Activated gamma-delta T cell treated with Interleukin-2 at 50 U/mL for 16 hours (primary cell): Measurements from ENCODE around the gene USP53.
"Not testable (repeated sequence)": the region's sequence is repeated elsewhere in the genome, so short reads cannot be mapped to it uniquely, and the experiment has no call there.

Experiments
- DNase-seq: peaks from one replicate; pipeline ENCODE4 v3.0.0-alpha.2; 2020

Gene USP53

GRCh38 chr4:119229908-119230687, 17.6 kb downstream of the USP53 start:
- no peak for DNase-seq

- DNase-seq, result no peak
These were observed 19.0 kb downstream of the USP53 start for GRCh38 chr4:119231491-119231890.

GRCh38 chr4:119232286-119232685, 19.8 kb downstream of the USP53 start:
- DNase-seq, result no peak

- no peak for DNase-seq
These were observed 20.7 kb downstream of the USP53 start for GRCh38 chr4:119233191-119233590.

DNA sequence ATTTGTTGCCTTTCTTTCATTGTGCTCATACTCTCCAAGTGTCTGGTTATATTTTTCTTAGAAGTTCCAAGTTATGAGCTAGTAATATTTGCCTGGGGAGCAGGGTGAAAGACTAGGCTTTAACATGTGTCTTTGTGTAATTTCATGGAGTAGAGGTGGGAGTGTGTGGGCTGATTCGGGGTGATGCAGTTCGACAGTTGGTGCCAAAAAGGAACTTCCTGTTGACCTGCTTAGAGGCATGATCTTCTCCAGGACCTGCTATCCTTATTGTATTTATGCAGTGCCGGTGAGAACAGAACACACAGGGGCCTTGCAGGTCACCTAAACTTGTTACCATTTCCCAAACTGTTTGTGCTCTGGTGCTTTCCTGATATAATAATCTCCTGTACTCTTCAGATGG, 21.2 kb downstream of the USP53 start:
- no peak for DNase-seq

DNA sequence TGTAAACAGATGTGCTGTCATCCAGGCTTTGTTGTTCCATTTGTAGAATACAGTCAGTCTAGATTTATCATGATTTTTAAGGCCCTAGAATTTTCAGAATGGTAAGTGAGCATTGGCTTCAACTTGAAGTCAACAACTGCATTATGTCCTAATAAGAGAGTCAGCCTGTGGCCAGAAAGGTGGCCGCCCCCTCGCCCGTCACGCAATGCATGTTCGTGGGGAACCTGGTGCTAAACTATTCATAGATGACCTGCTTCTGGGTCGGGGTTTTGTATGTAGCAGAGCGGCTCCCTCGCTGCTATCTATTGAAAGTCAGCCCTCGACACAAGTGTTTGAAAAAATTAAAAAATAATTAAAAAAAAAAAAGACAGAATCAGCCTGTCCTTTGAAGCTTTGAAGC, 24.7 kb downstream of the USP53 start:
- no peak for DNase-seq

- DNase-seq, result no peak
These were observed 25.1 kb downstream of the USP53 start for GRCh38 chr4:119237642-119238041.

- DNase-seq, result no peak
These were observed 25.7 kb downstream of the USP53 start for GRCh38 chr4:119238068-119238722.

GRCh38 chr4:119240128-119240527, 27.6 kb downstream of the USP53 start:
- DNase-seq, result no peak

DNA sequence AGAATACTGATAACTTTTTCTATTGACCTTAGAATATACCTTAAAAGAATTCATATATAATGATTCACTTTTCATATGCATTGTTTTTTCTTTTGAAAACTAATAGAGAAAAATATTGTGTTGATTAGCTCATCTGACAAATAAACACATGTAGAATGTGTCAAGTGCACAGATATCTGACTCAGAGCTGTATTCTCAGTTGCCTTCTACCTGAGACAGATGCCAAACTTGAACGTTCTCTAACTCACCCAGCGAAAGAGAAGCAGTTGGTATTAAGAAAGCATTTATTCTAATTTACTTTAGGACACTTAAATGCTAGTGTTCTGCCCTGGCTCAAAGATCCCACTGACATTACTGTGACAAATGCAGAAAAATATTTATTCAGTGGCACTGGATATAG, 28.1 kb downstream of the USP53 start:
- DNase-seq, result no peak

DNA sequence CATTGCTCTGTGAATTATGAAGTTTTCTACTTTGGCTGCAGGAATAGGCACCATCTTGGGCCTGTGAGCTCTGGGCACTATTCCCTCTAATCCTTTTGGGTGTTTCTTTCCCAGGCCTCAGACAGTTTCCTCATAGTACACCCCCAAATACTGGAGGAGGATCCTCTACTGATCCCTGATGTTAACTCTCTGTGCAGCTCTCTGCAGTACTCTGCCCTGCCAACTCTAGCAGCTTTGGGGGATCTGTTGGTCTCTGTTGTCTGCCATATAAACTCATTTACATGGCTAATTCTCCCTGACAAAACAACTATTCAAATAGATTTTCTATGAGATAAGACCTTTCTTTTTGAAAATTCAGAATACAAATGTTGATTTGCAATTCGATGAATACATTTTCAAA, 29.9 kb downstream of the USP53 start:
- no peak for DNase-seq

DNA sequence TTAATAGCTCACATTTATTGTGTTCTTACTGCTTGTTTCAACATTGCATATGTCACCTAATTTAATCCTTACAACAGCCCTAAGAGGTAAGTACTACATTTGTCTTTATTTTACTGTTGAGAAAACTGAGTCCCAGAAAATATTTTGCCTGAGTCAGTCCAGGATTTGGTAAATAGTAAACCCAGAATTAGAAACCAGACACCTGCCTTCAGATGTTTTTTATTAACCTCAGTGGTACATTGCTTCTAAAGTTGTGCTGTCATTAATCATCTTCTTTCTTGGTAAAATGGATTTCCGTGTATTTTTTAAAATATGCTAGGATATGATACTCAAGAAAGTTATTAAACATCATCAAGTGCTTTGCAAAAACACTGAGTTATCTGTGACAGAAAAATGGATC, 31.4 kb downstream of the USP53 start:
- no peak for DNase-seq

DNA sequence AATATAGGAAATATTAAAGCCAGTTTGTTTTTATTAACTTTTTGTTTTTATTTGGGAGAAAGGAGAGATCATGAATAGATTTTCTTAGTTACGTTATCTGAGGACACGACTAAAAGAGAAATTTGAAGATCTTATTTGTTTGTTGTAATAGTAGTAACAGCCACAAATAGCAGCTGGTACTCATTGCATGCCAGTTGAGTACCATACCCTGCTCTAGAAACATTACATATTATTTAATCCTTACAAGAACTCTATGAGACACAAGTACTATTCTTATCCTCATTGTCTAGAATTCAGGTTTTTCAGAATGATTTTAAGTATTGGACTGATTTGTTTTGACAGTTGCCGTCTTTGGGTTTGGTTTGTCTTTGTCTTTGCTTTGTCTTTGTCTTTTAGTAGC, 31.8 kb downstream of the USP53 start:
- no peak for DNase-seq

DNA sequence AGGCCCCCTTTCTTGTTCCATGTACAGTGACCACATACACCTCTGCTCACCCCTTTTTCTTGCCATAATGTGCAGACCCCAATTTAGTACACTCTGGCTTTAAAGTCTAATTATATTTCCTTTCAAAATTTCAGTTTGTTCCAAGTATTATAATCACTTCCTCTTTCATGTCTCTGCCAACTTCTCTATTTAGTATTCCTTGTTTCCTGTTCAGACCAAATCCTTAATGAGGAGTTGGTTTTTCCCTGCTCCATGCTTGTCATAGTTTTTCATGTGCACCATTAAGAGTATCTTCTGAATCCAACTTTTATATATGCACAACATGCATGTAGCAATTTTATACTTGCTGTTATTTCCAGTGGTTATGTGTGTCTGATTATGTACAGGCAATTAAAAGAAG, 32.3 kb downstream of the USP53 start:
- no peak for DNase-seq

DNA sequence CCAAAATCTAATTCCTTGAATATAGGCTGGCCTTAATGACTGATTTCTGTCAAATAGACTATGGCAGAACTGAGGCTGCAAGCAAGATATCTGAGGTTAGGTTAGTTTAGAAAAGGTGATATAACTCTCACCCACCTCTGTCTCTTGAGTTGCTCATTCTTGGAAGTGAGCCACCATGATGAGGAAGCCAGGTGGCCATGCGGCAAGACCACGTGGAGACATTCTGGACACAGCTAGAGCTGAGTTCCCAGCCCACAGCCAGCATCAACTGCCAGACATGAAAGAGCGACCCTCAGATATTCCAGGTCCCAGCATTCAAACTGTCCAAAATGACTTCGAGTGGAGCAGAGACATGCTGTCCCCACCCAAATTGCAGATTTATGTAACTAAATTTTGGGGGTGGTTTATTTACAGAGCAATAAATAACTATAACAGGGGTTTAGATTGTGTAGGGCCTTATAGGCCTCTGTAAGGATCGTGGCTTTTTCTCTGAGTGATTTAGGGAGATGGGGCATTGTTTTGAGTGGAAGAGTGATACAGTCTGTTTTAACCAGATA, 33.7 kb downstream of the USP53 start:
- DNase-seq, result no peak

DNA sequence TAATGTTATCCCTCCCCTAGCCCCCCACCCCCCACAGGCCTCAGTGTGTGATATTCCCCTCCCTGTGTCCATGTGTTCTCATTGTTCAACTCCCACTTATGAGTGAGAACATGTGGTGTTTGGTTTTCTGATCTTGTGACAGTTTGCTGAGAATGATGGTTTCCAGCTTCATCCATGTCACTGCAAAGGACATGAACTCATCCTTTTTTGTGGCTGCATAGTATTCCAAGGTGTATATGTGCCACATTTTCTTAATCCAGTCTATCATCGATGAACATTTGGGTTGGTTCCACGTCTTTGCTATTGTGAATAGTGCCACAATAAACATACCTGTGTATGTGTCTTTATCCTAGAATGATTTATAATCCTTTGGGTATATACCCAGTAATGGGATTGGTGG, 38.5 kb downstream of the USP53 start:
- DNase-seq, result not testable (repeated sequence)

DNA sequence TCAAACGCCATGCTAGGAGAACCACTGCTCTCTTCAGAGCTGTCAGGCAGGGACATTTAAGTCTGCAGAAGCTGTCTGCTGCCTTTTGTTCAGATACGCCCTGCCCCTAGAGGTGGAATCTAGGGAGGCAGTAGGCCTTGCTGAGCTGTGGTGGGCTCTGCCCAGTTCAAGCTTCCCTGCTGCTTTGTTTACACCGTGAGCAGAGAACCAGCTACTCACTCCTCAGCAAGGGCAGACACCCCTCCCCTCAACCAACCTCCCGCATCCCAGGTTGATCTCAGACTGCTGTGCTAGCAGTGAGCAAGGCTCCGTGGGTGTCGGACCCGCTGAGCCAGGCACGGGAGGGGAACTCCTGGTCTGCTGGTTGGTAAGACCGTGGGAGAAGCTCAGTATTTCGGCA, 42.7 kb downstream of the USP53 start:
- not testable (repeated sequence) for DNase-seq

- DNase-seq, result no peak
These were observed 48.0 kb downstream of the USP53 start for GRCh38 chr4:119260528-119260927.

DNA sequence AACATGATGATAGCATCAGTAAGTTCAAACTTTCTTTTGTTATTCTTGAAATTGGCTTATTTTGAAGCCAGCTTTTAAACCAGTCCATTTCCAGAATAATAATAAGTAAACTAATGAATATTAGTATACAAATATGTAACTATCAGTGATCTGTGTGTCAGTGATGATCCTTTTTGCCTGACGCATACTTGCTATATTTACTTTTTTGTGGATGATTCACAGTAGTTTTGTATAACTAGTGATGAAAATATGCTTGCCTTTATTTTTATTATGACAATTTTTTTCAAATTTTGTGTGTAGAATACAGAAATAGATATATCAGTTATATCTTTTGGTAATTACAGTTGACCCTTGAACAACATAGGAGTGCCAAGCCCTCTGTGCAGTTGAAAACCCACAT, 49.5 kb downstream of the USP53 start:
- DNase-seq, result no peak

DNA sequence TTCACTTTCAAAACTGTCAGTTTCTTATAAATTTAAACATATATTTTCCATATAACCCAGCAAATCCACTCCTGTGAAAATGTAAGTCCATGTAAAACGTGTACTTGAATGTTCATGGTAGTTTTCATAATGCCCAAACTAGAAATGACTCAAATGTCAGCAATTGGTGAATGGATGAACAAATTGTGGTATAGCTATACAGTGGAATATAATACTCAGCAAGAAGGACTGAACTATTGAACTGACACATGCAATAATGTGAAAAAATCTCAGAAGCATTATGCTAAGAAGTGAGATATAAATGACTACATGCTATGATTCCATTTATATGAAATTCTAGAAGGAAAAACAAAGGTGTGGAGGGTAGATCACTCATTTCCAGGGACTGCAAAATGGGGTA, 52.2 kb downstream of the USP53 start:
- no peak for DNase-seq

- DNase-seq, result no peak
These were observed 53.6 kb downstream of the USP53 start for GRCh38 chr4:119266153-119266552.

GRCh38 chr4:119268466-119268865, 56.0 kb downstream of the USP53 start:
- no peak for DNase-seq

GRCh38 chr4:119271361-119272085, 59.0 kb downstream of the USP53 start:
- no peak for DNase-seq

DNA sequence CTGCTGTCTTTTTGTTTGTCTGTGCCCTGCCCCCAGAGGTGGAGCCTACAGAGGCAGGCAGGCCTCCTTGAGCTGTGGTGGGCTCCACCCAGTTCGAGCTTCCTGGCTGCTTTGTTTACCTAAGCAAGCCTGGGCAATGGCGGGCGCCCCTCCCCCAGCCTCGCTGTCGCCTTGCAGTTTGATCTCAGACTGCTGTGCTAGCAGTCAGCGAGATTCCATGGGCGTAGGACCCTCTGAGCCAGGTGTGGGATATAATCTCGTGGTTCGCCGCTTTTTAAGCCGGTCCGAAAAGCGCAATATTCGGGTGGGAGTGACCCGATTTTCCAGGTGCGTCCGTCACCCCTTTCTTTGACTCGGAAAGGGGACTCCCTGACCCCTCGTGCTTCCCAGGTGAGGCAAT, 67.0 kb downstream of the USP53 start:
- not testable (repeated sequence) for DNase-seq
